Urothelium cell line (cell line): ENCODE results near the gene TMOD3.

ENCODE experiments used
- DNase-seq: peaks from one replicate; pipeline ENCODE4 v3.0.0; 2011; ENCODE audit warnings: low spot score, mixed read lengths
- FAIRE-seq: peaks from 2 replicates; lab custom pipeline; 2011; peaks lifted over from hg19 to GRCh38; lab: Jason Lieb, UNC

Gene TMOD3

DNA sequence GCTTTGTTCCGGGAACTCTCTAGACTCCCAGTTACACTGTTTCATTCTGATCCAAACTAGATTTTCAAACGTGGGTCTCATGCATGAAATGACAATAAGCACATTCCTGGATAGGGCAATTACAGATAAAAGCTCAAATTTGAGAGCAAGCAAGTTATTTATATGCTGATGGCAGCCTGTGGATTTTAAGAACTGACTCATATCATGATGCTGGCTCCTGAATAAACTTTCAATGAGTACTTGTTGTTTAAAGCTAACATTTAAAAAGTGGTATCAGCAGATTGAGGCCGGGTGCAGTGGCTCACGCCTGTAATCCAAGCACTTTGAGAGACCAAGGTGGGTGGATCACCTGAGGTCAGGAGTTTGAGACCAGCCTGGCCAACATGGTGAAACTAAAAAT, 75.5 kb downstream of the TMOD3 start:
- no peak for FAIRE-seq
- no peak for DNase-seq

DNA sequence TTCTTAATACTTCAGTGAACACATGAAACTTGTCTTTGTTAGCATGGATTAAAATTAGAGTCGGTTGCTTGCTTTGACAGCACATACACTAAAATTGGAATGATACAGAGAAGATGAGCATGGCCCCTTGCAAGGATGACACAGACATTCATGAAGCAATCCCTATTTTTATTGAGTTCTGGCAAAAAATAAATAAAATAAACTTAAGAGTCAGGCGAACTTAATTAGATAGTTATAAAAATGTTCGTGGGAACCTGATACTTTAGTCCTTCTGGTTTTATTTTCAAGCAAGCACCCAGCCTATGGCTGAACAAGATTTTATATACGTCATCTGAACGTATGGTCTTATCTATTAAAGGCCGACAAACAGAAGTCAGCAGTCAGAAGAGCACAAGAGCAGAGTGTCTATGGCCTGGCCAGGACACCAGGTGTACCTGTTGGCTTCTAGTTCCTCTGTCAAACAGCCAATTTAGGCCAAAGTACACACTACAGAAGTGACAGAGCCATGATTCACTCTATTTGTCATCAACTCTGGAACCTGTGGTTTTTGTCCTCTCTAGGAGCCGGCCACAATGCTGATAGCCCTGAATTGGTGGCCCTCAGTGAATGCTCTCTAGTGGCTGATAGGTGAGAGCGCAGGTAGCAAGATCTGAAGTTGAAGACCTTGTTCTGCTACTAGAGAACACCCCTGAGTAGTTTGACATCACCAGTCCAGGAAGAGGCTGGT, 77.8 kb downstream of the TMOD3 start:
- no peak for FAIRE-seq

DNA sequence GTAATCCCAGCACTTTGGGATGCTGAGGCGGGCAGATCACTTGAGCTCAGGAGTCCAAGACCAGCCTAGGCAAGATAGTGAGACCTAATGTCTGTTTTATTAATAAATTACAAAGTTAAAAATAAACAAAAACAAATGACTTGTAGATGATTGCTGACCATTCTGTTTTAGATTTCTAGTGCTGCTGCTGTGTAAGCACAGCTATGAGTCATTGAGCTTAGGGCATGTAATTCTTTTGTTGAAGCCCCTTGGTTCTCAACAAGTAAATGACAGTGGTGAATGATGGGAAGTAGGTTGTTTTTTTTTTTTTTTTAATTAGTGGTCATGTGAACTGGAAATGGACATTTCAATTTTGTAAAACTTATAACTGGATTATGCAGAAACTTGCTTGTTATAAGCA, 78.9 kb downstream of the TMOD3 start:
- FAIRE-seq, result no peak
- DNase-seq, result no peak

More for the DNA sequence above, 77.8 kb downstream of the TMOD3 start:
- peak; percentile 21 for DNase-seq

DNA sequence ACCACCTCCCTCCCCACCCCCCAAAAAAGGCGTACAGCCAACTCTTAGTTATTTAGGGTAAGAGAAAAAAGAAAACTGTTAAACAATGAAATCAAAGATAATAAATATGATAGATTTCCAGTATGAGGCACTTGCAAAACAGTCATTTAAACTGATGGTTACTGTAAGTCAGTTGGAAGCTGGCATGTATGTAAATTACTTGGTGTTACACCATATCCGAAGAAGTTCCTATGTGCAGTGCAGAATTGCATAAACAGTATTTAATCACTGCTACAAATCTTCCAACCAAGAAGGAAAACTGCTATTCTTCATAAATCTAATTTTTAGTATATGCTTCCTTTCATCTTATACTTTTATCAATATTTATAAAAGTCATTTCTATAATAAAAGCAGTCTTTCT, 80.1 kb downstream of the TMOD3 start:
- no peak for FAIRE-seq

DNA sequence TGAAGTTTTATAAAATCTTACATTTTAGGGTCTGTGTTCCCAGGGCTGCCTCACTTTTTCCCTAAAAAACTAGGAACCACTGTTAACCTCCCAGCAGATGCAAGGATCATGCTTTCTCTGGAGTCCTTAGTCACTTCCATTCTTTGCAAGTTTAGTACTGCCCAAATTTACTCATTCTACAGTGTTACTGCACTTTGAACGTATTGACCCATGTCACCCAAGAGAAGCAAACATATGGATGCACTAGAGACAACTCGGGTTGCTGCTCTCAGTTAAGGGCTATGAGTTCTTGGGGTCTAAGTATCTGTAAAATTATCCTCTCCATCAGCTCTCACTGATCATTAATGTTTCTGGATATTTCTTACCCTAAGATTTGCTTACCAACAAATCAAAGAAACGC, 83.1 kb downstream of the TMOD3 start:
- no peak for DNase-seq
- FAIRE-seq, result no peak

More for the DNA sequence above, 80.1 kb downstream of the TMOD3 start:
- no peak for DNase-seq

DNA sequence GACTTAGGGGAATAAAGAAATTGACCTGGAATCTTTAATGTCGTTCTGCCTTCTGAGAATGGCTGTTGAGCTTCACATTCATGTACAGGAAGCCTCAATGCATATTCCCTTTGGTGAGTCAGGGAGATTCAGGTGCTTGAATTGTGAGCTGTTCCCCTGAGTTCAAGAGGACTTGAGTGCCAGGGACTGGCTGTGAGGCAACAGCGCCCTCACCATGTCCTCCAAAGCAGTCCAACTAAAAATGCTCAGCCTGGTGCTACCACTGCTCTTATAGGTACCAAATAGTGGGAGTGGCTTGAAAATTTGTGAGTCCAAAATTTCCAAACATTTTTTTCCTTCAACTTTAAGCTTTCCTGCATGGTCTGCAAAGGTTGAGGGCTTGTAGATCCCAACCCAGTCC, 88.0 kb downstream of the TMOD3 start:
- FAIRE-seq, result no peak

DNA sequence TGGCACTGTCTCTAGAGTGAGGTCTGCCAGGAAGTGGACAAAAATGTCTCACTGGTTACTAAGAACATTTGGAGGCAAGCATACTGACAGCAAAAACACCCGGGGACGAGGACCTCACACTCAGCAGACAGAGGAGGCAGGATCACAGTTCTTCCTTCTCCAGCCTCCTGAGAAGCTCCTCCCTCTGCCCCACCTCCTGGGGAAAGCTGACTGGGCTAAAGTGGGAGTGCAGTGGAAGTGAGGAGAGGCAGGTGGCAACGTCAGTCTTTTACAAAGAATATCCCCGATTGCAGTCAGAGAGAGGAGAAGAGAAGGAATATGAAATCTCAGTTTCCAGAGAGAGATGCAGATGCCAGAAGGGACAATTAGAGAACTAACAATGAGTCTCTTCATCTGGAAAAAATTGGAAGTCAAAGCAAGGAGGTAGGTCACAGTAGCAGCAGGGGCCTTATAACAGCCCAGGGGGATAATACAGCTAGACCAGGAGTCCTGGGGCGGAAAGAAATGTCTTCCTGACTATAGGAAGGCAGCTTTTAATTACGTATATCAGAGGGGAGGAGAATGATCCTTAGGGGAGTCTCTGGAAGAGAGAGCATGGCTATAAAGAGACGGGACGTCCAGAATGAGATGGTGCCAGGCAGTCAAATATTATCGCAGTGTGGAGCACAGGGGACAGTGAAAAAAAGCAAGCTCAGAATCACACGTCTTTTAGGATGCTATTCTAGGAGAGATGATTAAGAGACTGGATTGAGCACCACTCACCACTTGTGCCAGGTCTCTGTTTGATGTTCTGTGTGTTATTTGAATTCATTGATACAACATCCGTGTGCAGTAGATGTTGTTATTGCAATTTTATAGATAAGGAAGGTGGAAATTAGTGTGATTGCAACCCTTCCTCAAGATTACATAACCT, 95.0 kb downstream of the TMOD3 start:
- DNase-seq, result no peak
- no peak for FAIRE-seq

More for the DNA sequence above, 88.0 kb downstream of the TMOD3 start:
- peak; percentile 16 for DNase-seq

DNA sequence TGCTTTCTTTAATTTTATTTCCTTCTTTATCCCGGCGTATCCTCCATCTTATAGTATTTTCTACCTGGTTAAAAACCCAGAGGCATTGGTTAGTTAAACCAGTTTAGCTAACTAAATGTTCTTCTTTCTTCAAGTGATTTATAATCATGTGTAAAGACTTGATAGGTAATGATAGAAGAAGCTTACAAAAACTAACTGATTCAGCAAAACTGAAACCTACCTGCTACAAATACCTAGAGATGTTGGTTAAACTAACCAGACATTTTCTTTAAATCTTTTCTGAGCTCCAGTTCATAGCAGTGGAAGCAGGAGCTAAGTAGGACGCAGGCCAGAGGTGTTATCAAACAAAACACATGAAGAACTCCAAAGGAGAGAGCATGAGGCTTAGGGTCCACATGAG, 97.4 kb downstream of the TMOD3 start:
- DNase-seq, result no peak
- FAIRE-seq, result no peak

DNA sequence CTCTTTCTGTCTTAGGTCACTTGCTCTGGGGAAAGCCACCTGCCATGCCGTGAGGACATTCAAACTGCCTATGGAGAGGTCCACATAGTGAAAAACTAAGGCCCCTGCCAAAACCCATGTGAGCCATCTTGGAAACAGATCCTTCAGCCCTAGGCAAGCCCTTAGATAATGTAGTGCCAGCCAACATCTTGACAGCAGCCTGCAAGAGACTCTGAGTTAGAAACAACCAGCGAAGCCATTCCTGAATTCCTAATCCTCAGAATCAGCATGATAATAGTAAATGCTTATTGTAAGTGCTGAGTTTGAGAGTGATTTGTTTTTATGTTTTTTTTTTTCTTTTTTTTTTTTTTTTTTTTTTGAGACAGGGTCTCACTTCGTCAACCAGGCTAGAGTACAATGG, 101.6 kb downstream of the TMOD3 start:
- FAIRE-seq (no peak), DNase-seq (no peak)

DNA sequence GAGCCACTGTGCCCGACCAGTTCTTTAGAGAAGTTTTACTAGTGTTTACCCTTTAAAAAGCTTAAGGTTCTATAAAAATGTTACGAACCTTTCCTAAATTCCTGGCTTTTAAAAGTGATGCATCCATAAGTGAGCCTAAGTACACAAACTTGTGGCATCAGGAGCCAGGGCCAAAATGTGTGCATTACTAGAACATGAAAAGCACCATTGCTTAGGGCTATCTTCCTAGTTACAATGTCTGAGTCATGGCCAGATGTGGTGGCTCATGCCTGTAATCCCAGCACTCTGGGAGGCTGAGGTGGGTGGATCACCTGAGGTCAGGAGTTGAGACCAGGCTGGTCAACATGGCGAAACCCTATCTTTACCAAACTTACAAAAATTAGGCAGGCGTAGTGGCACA, 102.2 kb downstream of the TMOD3 start:
- FAIRE-seq (no peak), DNase-seq (no peak)

DNA sequence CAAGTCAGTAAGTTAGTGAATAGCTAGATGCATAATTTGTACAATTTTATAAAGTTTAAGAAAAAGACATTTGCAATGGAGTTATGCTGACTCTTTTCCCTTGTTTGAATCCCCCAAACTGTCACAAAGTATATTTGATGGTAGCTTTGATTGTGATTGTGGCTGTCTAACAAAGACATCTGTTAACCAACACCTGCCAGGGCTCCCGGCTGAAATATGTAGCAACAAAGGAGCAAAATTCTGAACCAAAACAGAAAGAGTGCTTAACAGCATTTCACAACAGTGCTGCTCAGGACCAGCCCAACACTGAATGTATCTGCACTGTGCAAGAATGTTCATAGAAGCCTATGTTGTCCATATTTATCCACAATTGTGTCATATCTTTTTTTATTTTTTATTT, 102.7 kb downstream of the TMOD3 start:
- no peak for FAIRE-seq

DNA sequence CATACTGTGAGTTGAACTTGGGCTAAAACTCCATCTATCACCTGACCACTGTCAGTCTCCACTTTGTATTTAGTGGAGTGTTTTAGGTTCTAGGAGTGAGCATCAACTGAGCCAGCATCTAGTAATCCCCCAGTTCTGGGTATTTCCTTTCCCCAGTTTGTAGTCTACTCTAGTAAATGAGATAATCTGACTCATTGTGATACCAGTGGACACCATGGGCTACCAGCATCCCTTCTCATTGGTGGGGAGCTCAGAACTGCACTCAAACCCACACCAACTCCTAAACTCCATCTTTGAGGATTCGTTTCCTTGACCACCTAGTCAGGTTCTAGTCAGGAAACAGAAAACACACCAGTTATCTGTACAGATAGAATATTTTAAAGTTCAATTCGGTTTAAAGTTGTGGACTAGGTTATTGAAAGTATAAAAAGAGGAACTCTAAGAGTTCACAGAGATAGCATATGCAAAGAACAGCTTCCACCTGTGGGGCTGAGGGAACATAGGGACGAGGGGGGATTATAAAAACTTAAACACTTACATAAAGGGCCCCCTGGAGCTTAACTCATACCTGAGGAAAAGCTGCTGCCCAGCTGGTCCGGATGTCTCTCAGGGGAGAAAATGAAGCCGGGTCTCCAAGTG, 106.1 kb downstream of the TMOD3 start:
- FAIRE-seq (no peak), DNase-seq (no peak)

More for the DNA sequence above, 102.7 kb downstream of the TMOD3 start:
- DNase-seq, result no peak

DNA sequence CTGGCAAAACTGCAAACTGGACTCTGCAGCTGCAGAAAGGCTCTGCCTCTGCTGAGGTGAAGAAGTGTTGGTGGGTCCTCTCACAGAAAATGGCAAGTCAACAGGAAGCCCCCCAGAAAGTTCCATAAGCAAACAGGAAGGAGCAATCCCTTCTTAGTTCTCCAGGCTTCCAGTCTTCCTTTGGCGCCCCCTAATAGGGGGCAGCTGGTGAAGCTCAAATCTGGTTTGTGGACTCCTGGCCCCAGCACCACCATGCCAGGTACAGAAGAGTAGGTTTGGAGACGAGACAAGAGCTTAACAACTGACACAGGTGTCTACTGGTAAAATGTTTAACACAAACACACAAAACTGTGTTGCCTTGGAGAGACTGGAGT, 106.6 kb downstream of the TMOD3 start:
- FAIRE-seq (no peak), DNase-seq (no peak)

DNA sequence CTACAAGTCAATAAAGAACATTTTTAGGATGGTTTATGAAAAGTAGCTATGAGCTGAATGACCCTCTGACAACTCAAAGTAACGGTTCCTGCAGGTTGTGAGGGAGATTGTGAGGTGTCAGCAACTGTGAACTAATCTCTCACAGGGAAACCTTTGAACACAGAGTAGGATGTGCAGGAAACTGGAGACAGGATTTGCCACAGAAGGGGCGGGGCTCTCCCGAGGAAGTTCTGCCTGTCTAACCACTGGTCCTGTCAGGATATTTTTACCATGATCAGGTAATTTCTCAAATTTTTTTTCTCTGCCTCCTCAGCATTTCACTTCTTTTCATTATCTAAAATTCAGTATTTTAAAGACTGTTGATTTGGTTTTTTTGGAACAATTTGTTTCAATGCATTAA, 108.8 kb downstream of the TMOD3 start:
- no peak for FAIRE-seq
- DNase-seq, result no peak

DNA sequence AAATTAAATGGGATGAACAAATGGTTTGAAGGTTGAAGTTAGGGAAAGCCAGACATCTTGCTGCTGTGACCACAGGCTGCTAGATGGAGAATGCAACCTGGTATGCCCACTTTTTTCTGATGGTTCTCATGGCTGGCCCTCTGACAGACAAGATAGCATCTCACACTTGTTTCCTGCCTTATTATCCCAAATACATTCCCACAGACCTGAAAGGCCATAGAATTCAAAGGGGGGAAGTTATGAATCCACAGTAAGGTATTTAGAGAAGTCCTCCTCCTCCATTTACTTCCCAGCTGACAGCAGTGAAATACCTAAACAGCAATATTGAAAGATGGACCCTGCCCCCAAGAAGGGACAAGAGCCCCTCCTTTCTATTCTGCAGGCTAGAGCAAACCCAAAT, 109.8 kb downstream of the TMOD3 start:
- FAIRE-seq, result no peak
- DNase-seq, result no peak

DNA sequence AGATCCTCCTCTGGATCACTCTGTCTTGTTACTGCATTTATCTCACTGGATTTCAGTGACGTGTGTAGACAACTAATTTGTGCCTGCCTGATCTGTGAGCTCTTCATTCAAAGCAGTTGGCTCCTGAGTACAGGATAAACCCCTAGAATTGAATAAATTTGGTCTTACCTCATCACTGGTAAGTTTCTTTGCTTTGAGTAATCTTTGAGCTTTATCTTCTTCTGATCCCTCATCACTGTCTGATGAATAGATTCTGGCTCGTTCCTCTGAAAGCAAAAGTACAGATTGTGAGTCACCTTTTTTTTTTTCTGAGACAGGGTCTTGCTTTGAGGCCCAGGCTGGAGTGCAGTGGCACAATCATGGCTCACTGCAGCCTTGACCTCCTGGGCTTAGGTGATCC, 117.7 kb downstream of the TMOD3 start:
- FAIRE-seq (no peak), DNase-seq (no peak)

DNA sequence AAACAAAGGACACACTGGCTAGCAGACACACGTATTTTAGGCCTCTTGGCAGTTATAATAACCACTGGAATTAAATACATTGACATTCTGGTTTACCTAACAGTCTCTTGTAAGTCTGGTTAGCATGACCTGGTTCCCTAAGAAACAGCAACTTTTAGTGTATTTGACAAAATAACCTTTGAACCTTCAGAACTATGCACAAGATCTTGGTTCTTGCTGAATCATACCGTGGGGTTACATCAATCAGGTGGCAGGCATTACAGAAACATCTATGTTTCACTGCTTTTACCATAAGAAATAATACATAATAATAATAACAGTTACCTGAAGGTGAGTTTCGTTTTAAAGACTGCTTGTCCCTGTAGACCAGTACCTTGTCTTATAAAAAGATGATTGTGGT, 123.4 kb downstream of the TMOD3 start:
- no peak for DNase-seq
- no peak for FAIRE-seq

DNA sequence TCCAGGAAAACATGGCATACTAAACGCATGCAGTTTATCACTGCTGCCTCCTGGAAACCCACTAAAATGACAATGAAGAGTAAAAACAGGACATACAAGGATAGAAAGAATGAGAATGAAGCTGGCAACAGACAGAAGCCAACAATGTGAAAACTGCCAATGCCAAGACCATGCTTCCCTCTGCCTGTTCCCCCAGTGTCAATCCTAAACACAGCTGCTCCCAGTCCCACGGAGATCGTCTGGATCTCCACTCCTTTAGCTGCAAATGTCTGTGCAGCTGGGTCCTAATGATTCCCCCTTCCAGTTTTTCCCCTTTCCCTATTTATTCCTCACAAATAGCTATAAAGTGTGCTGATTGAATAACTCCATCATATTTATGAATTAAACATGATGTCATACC, 126.1 kb downstream of the TMOD3 start:
- DNase-seq, result no peak
- no peak for FAIRE-seq
